Muscle layer of duodenum (tissue), 2 donors: ENCODE results near the gene CD38.
A peak's percentile ranks its signal among the peaks of the same experiment; 100 is the strongest.
"Not testable (repeated sequence)": the region's sequence is repeated elsewhere in the genome, so short reads cannot be mapped to it uniquely, and the experiment has no call there.

ENCODE experiments used
- H3K27ac ChIP-seq: one replicate; pipeline ENCODE4 v1.7.0; 2013; ENCODE audit warnings: mild to moderate bottlenecking, low read length
- H3K27me3 ChIP-seq: one replicate; pipeline ENCODE4 v1.7.0; 2013; ENCODE audit warnings: low read depth, mild to moderate bottlenecking, control low read depth, low read length
- H3K36me3 ChIP-seq, 2 donors: one replicate each; pipeline ENCODE4 v1.7.0; 2013; ENCODE audit warnings: low read length in 2 of 2, control low read depth in 1 of 2, mild to moderate bottlenecking in 1 of 2; ENCODE audit not compliant: insufficient read depth in 2 of 2, control insufficient read depth in 1 of 2
- H3K4me1 ChIP-seq, 2 donors: one replicate each; pipeline ENCODE4 v1.7.0; 2013; ENCODE audit warnings: low read length in 2 of 2, mild to moderate bottlenecking in 2 of 2, control low read depth in 1 of 2, moderate library complexity in 1 of 2; ENCODE audit not compliant: insufficient read depth in 2 of 2, control insufficient read depth in 1 of 2
- H3K4me3 ChIP-seq, 2 donors: one replicate each; pipeline ENCODE4 v1.7.0; 2013; ENCODE audit warnings: low read length in 2 of 2, low read depth in 1 of 2, mild to moderate bottlenecking in 1 of 2
- H3K9me3 ChIP-seq, 2 donors: one replicate each; pipeline ENCODE4 v1.7.0; 2013; ENCODE audit warnings: low read length in 2 of 2, control low read depth in 1 of 2, mild to moderate bottlenecking in 1 of 2; ENCODE audit not compliant: control insufficient read depth in 1 of 2
- donor health status: healthy.

The CD38 gene

GRCh38 chr4:15848191-15848842 is 70.2 kb downstream of the CD38 start:
- H3K36me3 ChIP-seq = no peaks in the 10 kb centered on the region
- no peak overlapping the region for H3K4me3 ChIP-seq
- H3K4me1 ChIP-seq = no peaks in the 10 kb centered on the region
- no peaks in the 10 kb centered on the region for H3K27me3 ChIP-seq
- no peak overlapping the region for H3K27ac ChIP-seq
- H3K9me3 ChIP-seq = no peaks in the 10 kb centered on the region

GRCh38 chr4:15851969-15852368 is 73.8 kb downstream of the CD38 start:
- no peak overlapping the region for H3K27ac ChIP-seq
- H3K9me3 ChIP-seq = no peaks in the 10 kb centered on the region
- H3K4me1 ChIP-seq = peaks cover 0 to 6% of the 10 kb centered on the region in 2 donors
- H3K4me3 ChIP-seq = no peak overlapping the region
- no peaks in the 10 kb centered on the region for H3K27me3 ChIP-seq
- no peaks in the 10 kb centered on the region for H3K36me3 ChIP-seq

GRCh38 chr4:15852524-15852923 is 74.4 kb downstream of the CD38 start:
- Histone ChIP-seq H3K4me1 (peaks cover 0 to 6% of the 10 kb centered on the region in 2 donors), H3K36me3 (no peaks in the 10 kb centered on the region), H3K27me3 (no peaks in the 10 kb centered on the region), H3K4me3 (no peak overlapping the region), H3K27ac (no peak overlapping the region), H3K9me3 (no peaks in the 10 kb centered on the region)

GRCh38 chr4:15853345-15853744 is 75.2 kb downstream of the CD38 start:
- Histone ChIP-seq H3K4me1 (peaks cover 0 to 6% of the 10 kb centered on the region in 2 donors), H3K27me3 (no peaks in the 10 kb centered on the region), H3K9me3 (no peaks in the 10 kb centered on the region), H3K27ac (no peak overlapping the region), H3K4me3 (no peak overlapping the region), H3K36me3 (no peaks in the 10 kb centered on the region)

- Histone ChIP-seq H3K4me3 (no peak overlapping the region), H3K4me1 (peaks cover 0 to 6% of the 10 kb centered on the region in 2 donors), H3K36me3 (no peaks in the 10 kb centered on the region), H3K27me3 (no peaks in the 10 kb centered on the region), H3K9me3 (no peaks in the 10 kb centered on the region), H3K27ac (no peak overlapping the region)
Measured at GRCh38 chr4:15855804-15856475, 77.8 kb downstream of the CD38 start.

- not testable (repeated sequence) for H3K36me3 ChIP-seq, H3K9me3 ChIP-seq, H3K27me3 ChIP-seq, H3K27ac ChIP-seq, H3K4me1 ChIP-seq, H3K4me3 ChIP-seq
Measured at GRCh38 chr4:15861198-15861597, 83.1 kb downstream of the CD38 start.

GRCh38 chr4:15864651-15865566 is 86.8 kb downstream of the CD38 start:
- no peaks in the 10 kb centered on the region for H3K27me3 ChIP-seq
- no peak overlapping the region for H3K27ac ChIP-seq
- no peak overlapping the region for H3K4me3 ChIP-seq
- no peaks in the 10 kb centered on the region for H3K9me3 ChIP-seq
- H3K36me3 ChIP-seq = no peaks in the 10 kb centered on the region
- H3K4me1 ChIP-seq = peaks cover 0 to 12% of the 10 kb centered on the region in 2 donors

GRCh38 chr4:15868111-15868510 is 90.0 kb downstream of the CD38 start:
- Histone ChIP-seq H3K27me3 (no peaks in the 10 kb centered on the region), H3K36me3 (no peaks in the 10 kb centered on the region), H3K9me3 (no peaks in the 10 kb centered on the region), H3K27ac (no peak overlapping the region), H3K4me1 (peaks cover 0 to 12% of the 10 kb centered on the region in 2 donors), H3K4me3 (no peak overlapping the region)

- peaks cover 0 to 12% of the 10 kb centered on the region in 2 donors for H3K4me1 ChIP-seq
- H3K27ac ChIP-seq = peak overlapping the region; percentile 16
- H3K9me3 ChIP-seq = no peaks in the 10 kb centered on the region
- H3K4me3 ChIP-seq = no peak overlapping the region
- H3K27me3 ChIP-seq = no peaks in the 10 kb centered on the region
- no peaks in the 10 kb centered on the region for H3K36me3 ChIP-seq
Measured at GRCh38 chr4:15868826-15869413, 90.8 kb downstream of the CD38 start.

GRCh38 chr4:15870079-15870478 is 92.0 kb downstream of the CD38 start:
- H3K27ac ChIP-seq = no peak overlapping the region
- H3K4me3 ChIP-seq = no peak overlapping the region
- H3K36me3 ChIP-seq = no peaks in the 10 kb centered on the region
- H3K27me3 ChIP-seq = no peaks in the 10 kb centered on the region
- no peaks in the 10 kb centered on the region for H3K9me3 ChIP-seq
- peaks cover 0 to 12% of the 10 kb centered on the region in 2 donors for H3K4me1 ChIP-seq
